Cardiac muscle cell (in vitro differentiated cells and primary cell): ENCODE data around the gene MEGF11. TPM values are rescaled to one million over a fixed set of nuclear protein-coding genes. Genes with fewer than 3 reads are reported as not detected.

Experiments
- DNase-seq, 2 donors: peaks; one replicate each; pipeline versions ENCODE4 v3.0.0 to v3.0.0-alpha.2; 2010 to 2017; ENCODE audit warnings: low read depth in 1 of 2, low spot score in 1 of 2
- H3K27ac ChIP-seq: fragments of 200-600 bp; sonication (generic); 2 replicates; pipeline ENCODE4 v1.5.1; 2016
- H3K27me3 ChIP-seq: fragments of 200-600 bp; sonication (generic); 2 replicates; pipeline ENCODE4 v1.6.0; 2016; ENCODE audit warnings: control low read depth
- H3K36me3 ChIP-seq: fragments of 200-600 bp; sonication (generic); 2 replicates; pipeline ENCODE4 v1.5.1; 2016; ENCODE audit warnings: control low read depth
- H3K4me1 ChIP-seq: fragments of 200-600 bp; sonication (generic); 2 replicates; pipeline ENCODE4 v1.8.1; 2017; ENCODE audit warnings: low read depth, mild to moderate bottlenecking, mixed run types
- H3K4me3 ChIP-seq: fragments of 200-600 bp; sonication (generic); 2 replicates; pipeline ENCODE4 v1.5.1; 2016; ENCODE audit warnings: mild to moderate bottlenecking
- H3K9me3 ChIP-seq: fragments of 200-600 bp; sonication (generic); 2 replicates; pipeline ENCODE4 v1.5.1; 2017; ENCODE audit warnings: low read depth, mild to moderate bottlenecking, control low read depth
- polyA plus RNA-seq: library from polyadenylated mRNA; unstranded; fragments of >200 nt; fragmentation: Nextera tagmentation; extraction: Ambion mirVana; gene quantifications from 2 replicates; pipeline ENCODE4 v1.2.1, GENCODE V29; 2016
- total RNA-seq: library from RNA; depleted of rRNA; stranded (reverse); fragments of >200 nt; gene quantifications from 2 replicates; pipeline ENCODE4 v1.2.3, GENCODE V29; 2016
- TF ChIP-seq, protein P1 (sequence below): IDR thresholded peaks from 2 replicates; pipeline ENCODE4 v1.5.1; 2012; ENCODE audit warnings: low read depth, mild to moderate bottlenecking, low read length

MEGF11 gene
- total and polyA plus RNA-seq, 2 experiments from 2014 or later, result 0.30 TPM; not detected in 1

- TF ChIP-seq, protein P1, sequence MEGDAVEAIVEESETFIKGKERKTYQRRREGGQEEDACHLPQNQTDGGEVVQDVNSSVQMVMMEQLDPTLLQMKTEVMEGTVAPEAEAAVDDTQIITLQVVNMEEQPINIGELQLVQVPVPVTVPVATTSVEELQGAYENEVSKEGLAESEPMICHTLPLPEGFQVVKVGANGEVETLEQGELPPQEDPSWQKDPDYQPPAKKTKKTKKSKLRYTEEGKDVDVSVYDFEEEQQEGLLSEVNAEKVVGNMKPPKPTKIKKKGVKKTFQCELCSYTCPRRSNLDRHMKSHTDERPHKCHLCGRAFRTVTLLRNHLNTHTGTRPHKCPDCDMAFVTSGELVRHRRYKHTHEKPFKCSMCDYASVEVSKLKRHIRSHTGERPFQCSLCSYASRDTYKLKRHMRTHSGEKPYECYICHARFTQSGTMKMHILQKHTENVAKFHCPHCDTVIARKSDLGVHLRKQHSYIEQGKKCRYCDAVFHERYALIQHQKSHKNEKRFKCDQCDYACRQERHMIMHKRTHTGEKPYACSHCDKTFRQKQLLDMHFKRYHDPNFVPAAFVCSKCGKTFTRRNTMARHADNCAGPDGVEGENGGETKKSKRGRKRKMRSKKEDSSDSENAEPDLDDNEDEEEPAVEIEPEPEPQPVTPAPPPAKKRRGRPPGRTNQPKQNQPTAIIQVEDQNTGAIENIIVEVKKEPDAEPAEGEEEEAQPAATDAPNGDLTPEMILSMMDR, result no peak
- Histone ChIP-seq H3K27ac (no peak overlapping the region), H3K4me3 (no peak overlapping the region), H3K9me3 (no peaks in the 10 kb centered on the region), H3K27me3 (peaks cover 2% of the 10 kb centered on the region), H3K4me1 (peaks cover 26% of the 10 kb centered on the region), H3K36me3 (no peaks in the 10 kb centered on the region)
- no peak for DNase-seq
These were observed 37.0 kb upstream of the MEGF11 start for GRCh38 chr15:66290518-66290917.

DNA sequence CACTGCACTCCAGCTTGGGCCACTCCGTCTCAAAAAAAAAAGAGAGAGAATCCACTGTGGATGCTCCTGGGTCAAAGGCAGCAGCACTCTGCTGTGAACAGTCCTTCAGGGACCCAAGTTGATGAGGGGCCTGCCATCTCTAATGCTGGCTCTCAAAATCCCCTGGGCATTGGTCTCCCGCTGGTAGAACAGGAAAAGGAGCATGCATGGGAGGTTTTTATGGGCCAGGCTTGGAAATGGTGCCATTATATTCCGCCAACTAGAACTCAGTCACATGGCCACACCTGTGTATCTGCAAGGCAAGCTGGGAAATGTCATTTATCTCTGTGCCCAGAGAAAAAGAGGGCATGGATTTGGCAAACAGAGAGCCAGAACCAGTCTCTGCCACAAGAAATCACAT is 36.5 kb upstream of the MEGF11 start:
- Histone ChIP-seq H3K27me3 (peaks cover 2% of the 10 kb centered on the region), H3K4me1 (peaks cover 21% of the 10 kb centered on the region), H3K27ac (no peak overlapping the region), H3K9me3 (no peaks in the 10 kb centered on the region), H3K36me3 (no peaks in the 10 kb centered on the region), H3K4me3 (no peak overlapping the region)
- TF ChIP-seq, protein P1, result no peak
- no peak for DNase-seq

- TF ChIP-seq, protein P1, result no peak
- no peaks in the 10 kb centered on the region for H3K9me3 ChIP-seq
- no peak overlapping the region for H3K27ac ChIP-seq
- H3K27me3 ChIP-seq, result peaks cover 2% of the 10 kb centered on the region
- peaks cover 9% of the 10 kb centered on the region for H3K4me1 ChIP-seq
- H3K36me3 ChIP-seq, result no peaks in the 10 kb centered on the region
- no peak overlapping the region for H3K4me3 ChIP-seq
- DNase-seq, result no peak
These were observed 35.1 kb upstream of the MEGF11 start for GRCh38 chr15:66288551-66289185.

DNA sequence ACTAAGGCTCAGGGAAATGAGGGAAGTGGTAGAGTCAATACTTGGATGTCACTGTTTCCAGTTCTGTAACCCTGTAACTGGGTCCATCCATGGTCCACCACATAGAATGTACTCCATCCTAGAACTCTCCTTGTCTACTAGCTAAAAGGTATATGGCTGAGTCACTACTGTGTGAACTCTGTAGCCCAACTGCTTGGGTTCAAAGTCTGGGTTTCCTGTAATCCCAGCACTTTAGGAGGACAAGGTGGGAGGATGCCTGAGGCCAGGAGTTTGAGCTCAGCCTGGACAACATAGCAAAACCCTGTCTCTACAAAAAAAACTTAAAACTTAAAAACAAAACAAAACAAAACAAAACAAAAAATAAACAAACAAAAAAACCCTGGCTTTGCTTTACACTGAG is 34.5 kb upstream of the MEGF11 start:
- peaks cover 2% of the 10 kb centered on the region for H3K27me3 ChIP-seq
- no peaks in the 10 kb centered on the region for H3K9me3 ChIP-seq
- no peak overlapping the region for H3K27ac ChIP-seq
- no peak for DNase-seq
- peaks cover 9% of the 10 kb centered on the region for H3K4me1 ChIP-seq
- no peak overlapping the region for H3K4me3 ChIP-seq
- no peaks in the 10 kb centered on the region for H3K36me3 ChIP-seq
- TF ChIP-seq, protein P1, result no peak

DNA sequence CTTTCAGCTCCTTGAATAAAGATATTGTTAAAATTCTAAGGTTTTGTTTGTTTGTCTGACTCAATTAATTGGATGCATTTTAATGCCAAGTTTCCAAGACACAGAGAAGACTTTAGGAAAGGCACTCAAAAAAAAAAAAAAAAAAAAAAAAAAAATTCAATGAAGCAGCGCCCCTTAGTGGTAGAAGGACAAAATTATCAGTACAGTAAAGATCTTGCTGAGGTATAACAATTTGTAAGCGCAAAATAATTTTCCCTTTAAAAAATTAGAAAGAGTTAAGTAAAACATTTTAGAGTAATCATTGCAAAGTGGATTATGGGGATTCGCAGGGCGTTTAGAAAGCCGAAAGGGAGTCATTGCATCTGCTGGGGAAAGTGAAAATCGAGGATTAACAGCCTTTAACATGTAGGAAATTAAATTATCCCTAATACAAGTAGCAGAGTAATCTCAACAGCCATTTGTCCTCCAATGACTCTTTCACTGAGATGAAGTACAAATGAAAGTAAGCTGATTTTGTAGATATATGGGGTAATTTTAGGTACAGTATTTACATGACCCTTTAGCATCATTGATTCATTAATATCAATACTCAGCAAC is 34.0 kb upstream of the MEGF11 start:
- Histone ChIP-seq H3K36me3 (no peaks in the 10 kb centered on the region), H3K4me3 (no peak overlapping the region), H3K4me1 (peaks cover 5% of the 10 kb centered on the region), H3K27ac (no peak overlapping the region), H3K9me3 (no peaks in the 10 kb centered on the region), H3K27me3 (peaks cover 2% of the 10 kb centered on the region)
- peak; percentile 26 to 36 for DNase-seq
- TF ChIP-seq, protein P1, result peak; percentile 47
